ENCODE results near the gene ZNF518B.

Gene ZNF518B

DNA sequence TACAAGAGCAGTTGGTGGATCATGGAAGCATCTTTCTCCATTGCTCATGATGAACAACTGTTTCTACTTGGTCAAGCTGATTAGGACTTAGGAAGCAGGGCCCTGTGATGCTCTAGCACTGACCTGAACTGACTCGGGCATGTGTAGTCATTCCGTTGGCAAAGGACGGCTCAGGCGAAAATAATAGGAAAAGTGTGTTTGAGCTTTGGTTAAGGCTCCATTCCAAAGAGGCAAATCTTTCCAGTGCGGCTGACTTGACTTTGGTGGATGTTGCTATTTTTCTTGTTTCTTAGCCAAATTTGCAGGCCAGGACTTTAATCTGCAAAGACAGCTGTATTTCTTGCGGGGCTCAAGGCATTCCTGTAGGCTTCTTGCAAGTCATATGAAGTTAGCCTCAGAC, 39.5 kb downstream of the ZNF518B start:
- Histone ChIP-seq H3F3A (ENCODE audit: insufficient read depth) (no peaks in the 10 kb centered on the region), H3K9me2 (replicated peaks; ENCODE audit: insufficient read depth, low read length) (no peaks in the 10 kb centered on the region), H3K4me3 (ENCODE audit: insufficient read depth, low read length, poor library complexity, severe bottlenecking) (no peak overlapping the region), H2AFZ (ENCODE audit: low read depth, low read length, severe bottlenecking) (no peak overlapping the region), H4K20me1 (ENCODE audit: low read depth, low read length) (no peaks in the 10 kb centered on the region), H3K79me2 (ENCODE audit: insufficient read depth, low read length) (no peaks in the 10 kb centered on the region), H3K27me3 (ENCODE audit: low read length) (no peaks in the 10 kb centered on the region), H3K4me2 (ENCODE audit: low read depth, low read length, poor library complexity, severe bottlenecking) (no peak overlapping the region), H3K36me3 (ENCODE audit: low read length) (no peaks in the 10 kb centered on the region), H3K27ac (ENCODE audit: low read depth, low read length) (no peak overlapping the region), H3K9me3 (ENCODE audit: insufficient read depth, low read length) (no peaks in the 10 kb centered on the region), H3K9ac (ENCODE audit: low read length) (no peak overlapping the region)
- TF ChIP-seq, protein P1, sequence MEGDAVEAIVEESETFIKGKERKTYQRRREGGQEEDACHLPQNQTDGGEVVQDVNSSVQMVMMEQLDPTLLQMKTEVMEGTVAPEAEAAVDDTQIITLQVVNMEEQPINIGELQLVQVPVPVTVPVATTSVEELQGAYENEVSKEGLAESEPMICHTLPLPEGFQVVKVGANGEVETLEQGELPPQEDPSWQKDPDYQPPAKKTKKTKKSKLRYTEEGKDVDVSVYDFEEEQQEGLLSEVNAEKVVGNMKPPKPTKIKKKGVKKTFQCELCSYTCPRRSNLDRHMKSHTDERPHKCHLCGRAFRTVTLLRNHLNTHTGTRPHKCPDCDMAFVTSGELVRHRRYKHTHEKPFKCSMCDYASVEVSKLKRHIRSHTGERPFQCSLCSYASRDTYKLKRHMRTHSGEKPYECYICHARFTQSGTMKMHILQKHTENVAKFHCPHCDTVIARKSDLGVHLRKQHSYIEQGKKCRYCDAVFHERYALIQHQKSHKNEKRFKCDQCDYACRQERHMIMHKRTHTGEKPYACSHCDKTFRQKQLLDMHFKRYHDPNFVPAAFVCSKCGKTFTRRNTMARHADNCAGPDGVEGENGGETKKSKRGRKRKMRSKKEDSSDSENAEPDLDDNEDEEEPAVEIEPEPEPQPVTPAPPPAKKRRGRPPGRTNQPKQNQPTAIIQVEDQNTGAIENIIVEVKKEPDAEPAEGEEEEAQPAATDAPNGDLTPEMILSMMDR (IDR thresholded peaks at IDR 0.05; ENCODE audit: insufficient read depth, low read length, poor library complexity, severe bottlenecking) = no peak
- TF ChIP-seq EZH2phosphoT487 (conservative IDR thresholded peaks at IDR 0.05; ENCODE audit: low read length) = no peak

- H3K4me2 ChIP-seq (ENCODE audit: low read depth, low read length, poor library complexity, severe bottlenecking) = no peak overlapping the region
- no peaks in the 10 kb centered on the region for H3K36me3 ChIP-seq (ENCODE audit: low read length)
- TF ChIP-seq, protein P1 (IDR thresholded peaks at IDR 0.05; ENCODE audit: insufficient read depth, low read length, poor library complexity, severe bottlenecking) = no peak
- TF ChIP-seq EZH2phosphoT487 (conservative IDR thresholded peaks at IDR 0.05; ENCODE audit: low read length) = no peak
- no peak overlapping the region for H2AFZ ChIP-seq (ENCODE audit: low read depth, low read length, severe bottlenecking)
- no peaks in the 10 kb centered on the region for H4K20me1 ChIP-seq (ENCODE audit: low read depth, low read length)
- H3K79me2 ChIP-seq (ENCODE audit: insufficient read depth, low read length) = no peaks in the 10 kb centered on the region
- no peaks in the 10 kb centered on the region for H3K9me3 ChIP-seq (ENCODE audit: insufficient read depth, low read length)
- no peaks in the 10 kb centered on the region for H3K9me2 ChIP-seq (replicated peaks; ENCODE audit: insufficient read depth, low read length)
- H3K27ac ChIP-seq (ENCODE audit: low read depth, low read length) = no peak overlapping the region
- no peaks in the 10 kb centered on the region for H3K27me3 ChIP-seq (ENCODE audit: low read length)
- no peaks in the 10 kb centered on the region for H3F3A ChIP-seq (ENCODE audit: insufficient read depth)
- H3K9ac ChIP-seq (ENCODE audit: low read length) = no peak overlapping the region
- H3K4me3 ChIP-seq (ENCODE audit: insufficient read depth, low read length, poor library complexity, severe bottlenecking) = no peak overlapping the region
These were observed 40.8 kb downstream of the ZNF518B start for GRCh38 chr4:10416441-10416840.

- Histone ChIP-seq H3K27me3 (ENCODE audit: low read length) (no peaks in the 10 kb centered on the region), H3K36me3 (ENCODE audit: low read length) (no peaks in the 10 kb centered on the region), H3F3A (ENCODE audit: insufficient read depth) (no peaks in the 10 kb centered on the region), H4K20me1 (ENCODE audit: low read depth, low read length) (no peaks in the 10 kb centered on the region), H3K9ac (ENCODE audit: low read length) (no peak overlapping the region), H3K27ac (ENCODE audit: low read depth, low read length) (no peak overlapping the region), H3K4me3 (ENCODE audit: insufficient read depth, low read length, poor library complexity, severe bottlenecking) (no peak overlapping the region), H2AFZ (ENCODE audit: low read depth, low read length, severe bottlenecking) (no peak overlapping the region), H3K79me2 (ENCODE audit: insufficient read depth, low read length) (no peaks in the 10 kb centered on the region), H3K9me2 (replicated peaks; ENCODE audit: insufficient read depth, low read length) (no peaks in the 10 kb centered on the region), H3K4me2 (ENCODE audit: low read depth, low read length, poor library complexity, severe bottlenecking) (no peak overlapping the region), H3K9me3 (ENCODE audit: insufficient read depth, low read length) (no peaks in the 10 kb centered on the region)
- TF ChIP-seq EZH2phosphoT487 (conservative IDR thresholded peaks at IDR 0.05; ENCODE audit: low read length) = no peak
- TF ChIP-seq, protein P1 (IDR thresholded peaks at IDR 0.05; ENCODE audit: insufficient read depth, low read length, poor library complexity, severe bottlenecking) = no peak
These were observed 44.0 kb downstream of the ZNF518B start for GRCh38 chr4:10413177-10413576.

Data from SU-DHL-6 (cell line).